NK-92 (cell line): ENCODE results near the gene MVB12B.

Experiments
- DNase-seq: peaks from one replicate; lab custom pipeline; 2025; ENCODE audit not compliant: unreplicated experiment; lab: John Stamatoyannopoulos, UW

The MVB12B gene

DNA sequence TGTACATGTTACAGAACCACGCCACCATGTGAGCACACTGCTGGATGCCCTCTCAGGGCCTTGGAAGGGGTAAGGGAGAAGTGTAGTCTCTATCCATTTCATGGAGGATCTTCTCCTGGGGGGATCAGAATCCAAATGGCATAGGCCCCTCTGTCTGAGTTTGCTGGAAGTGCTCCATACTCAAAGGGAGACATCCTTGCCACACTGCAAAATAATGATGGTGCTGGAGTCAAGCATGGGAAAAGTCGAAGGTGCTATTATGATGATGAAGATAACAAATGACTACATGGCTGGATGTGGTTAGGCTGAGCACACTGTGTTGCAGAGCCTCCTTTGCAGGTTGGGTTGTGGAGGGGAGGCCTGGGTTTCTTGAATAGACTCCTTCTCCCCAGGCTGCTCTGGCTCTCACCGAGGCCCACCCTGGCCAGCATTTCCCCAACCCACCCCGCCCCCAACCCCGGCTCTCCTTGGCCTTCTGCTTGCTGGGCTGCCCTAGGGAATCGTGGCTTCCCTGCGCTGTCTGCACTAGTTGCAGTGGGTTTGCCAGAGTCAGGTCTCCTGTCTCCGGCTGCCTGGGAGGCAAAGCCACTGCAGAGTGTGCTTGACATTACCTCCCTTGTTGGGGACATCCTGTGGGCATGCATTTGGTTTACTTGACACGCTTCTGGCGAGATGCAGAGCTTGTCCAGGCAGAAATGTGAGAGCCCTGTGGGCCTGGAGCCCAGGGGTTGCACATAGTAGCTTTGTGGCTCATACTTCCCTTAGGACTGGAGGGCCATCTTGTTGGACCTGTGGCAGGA lies 3.0 kb downstream of the MVB12B start:
- no peak for DNase-seq

DNA sequence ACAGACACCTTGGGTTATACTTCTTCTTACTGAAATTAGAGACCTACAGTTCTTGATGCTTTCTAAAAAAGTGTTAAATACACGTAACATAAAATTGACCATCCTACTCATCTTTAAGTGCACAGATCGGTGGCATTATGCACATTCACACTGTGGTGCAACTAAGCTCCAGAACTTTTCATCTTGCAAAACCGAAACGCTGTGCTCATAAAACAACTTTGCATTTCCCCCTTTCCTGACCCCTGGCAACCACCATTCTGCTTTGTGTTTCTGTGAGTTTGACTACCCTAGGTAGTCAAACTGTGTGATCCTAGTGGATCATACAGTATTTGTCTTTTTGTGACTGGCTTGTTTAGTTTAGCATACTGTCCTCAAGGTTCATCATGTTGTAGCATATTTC lies 3.9 kb downstream of the MVB12B start:
- no peak for DNase-seq

DNA sequence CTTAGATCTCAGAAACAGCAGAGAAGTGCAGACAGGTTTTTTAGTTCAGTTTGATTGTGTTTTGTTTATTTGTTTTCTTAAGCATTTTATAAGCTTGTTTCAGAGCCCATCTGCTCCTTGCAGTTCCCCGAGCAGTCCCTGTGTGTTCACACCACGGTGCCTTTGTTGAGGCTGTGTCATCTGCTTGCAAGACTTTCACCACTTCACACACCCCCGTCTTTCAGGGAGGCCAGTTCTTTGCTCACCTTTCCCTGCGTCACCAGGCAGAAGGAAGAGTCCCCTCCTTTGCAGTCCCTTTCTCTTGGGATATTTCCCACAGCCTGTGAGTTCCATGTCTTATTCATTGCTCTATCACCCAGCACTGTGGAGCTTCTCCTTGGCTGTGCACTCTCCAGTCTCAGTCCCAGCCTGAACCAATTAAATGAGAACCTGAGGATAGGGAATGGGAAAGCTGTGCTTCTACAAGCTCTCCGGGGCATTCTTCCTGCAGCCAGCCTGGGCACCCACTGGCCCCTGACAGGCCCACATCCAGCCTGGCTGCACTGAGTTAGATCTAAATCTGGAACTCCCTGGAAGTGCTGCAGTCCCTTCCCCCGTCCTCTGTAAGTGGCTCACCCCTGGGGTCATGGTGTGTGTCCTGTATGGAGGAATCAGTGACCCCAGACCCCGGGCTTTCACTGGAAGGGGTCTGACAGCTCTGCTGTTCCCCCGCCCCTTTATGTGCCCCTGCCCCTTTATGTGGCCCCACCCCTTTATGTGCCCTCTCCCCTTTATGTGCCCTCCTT lies 5.5 kb downstream of the MVB12B start:
- no peak for DNase-seq

DNA sequence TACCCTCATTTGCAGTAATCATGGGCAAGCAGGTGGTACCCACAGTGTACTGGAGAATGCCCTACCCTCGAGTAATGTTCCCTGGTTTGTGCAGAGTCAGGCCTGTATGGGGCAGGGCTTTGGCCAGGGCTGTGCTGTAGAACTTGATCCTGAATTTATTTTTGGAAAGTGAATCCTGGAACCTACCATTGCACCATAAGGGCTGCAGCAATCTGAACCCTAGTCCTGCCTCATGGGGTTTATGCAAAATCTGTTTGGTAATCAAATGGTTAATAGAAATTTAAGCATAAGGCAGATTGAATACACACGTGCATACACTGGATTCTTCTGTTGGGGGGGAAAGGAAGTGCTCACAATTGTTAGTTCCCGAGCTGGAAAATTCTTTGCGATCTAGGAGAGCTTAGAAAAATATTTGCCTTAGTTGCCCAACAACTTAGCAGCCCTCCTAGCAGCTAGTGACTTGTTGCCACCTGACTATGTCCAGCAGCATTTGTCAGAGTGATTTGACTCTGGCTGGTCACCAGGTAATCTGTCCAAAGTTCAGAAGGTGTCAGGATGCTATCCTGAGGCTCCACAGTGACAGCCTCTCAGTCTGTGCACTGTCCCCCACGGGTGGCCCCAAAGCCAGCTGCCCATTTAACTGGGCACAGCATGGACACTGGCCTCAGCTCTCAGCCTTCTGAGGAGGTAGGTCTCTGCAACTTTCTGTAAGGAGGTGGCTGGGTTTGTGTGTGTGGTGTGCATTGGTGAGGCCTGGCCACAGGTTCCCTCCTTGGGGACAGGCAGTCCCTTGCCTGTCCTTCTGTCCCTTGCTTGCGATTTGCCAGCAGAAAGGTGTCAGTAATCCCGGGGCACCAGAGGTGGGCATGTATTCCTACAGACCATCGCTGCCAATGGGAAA lies 8.3 kb downstream of the MVB12B start:
- DNase-seq, result no peak

DNA sequence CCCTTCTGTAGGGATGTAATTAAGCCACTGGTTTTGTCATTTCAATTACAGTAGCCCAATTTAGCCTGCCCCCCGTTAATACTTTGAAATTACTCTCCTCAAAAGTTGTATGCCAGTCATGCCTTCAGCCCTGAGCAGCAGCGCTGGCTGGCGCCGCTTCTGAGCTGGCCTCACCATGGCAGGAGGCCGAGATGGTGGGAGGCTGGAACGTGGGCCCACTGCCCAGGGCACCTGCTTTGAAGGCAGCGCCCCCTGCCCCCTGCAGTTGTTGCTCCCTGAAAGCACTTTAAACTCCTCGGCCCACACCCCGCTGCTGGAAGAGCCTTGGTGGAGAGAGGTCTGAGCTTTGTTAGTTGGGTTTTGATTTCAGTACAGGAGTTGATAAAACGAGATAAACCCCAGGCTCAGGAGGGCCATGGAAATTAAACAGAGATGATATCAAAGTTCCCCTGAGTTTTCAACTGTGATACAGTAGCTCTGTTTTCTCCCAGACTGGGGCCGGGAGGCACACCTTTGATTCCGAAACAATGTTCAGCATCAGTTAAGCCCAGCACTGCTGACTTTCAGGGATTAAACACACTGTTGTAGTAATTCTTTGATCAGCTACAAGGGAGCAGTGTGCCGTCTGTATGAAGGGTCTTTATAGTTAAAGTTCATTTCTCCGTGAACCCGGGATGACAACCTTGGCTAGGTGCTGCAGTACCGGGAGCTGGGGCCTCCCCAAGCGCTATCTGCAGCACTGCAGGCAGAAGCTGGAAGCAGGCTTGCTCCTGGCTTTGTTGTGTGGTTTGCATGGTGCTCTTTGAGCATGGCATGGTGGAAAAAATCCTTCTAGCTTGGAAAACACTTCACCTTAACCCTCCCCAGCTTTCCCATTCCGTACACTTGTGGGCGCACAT lies 9.5 kb downstream of the MVB12B start:
- DNase-seq, result no peak

DNA sequence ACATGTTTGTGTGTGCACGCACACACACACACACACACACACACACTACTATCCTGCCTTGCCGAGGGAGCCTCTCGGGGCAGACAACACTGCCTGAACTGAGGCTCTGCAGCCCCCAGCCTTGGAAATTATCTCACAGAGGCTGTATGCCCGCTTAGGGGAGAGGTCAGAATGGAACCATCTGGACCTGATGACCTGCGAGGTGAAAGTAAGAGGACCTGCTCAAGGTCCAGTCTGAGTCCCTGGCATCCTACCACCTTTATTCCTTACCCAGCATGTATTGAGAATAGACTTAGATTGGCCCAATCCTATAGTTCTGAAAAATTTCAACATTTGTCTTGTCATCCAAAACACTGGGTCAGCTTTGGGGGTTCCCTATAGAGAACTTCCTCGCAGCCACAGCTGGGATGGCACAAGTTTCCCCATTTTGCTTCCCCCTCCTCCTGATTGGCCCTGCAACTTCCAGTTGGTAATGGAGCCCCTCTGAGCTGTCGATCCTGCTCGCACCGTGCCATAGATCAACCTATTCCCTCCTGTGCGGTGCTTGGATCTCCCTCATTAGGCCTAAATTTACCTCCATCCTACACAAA lies 10.2 kb downstream of the MVB12B start:
- DNase-seq, result no peak

DNA sequence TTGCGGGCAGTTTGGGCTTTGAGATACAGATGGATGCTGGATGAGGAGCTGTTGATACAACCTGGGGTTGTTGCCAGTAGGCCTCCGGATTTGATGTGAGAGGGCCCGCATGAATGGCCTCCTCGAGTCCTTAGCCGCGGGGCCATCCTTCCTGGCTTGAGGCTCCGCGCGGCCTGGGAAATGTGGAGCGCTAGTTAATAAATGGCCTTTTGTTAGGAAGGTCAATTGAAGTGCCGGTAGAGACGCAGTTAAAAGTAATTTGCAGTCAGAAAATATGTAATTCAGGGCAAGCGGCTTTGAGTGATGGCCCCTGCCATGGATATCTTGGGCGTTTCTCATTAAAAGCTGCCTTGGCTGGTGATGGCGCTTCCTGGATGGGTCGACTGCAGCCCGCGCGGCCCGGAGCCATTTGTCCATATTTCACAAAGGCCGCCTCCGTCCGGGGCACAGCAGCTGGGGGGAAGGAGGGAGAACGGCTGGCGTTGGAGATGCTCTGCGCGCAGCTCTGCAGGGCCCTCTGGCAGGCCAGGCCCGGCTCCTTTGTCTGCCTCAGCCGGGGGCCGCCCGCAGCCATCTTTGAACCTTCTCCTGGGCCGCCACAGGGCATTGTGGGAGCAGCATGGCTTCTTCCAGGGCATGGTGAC lies 11.2 kb downstream of the MVB12B start:
- DNase-seq, result no peak

DNA sequence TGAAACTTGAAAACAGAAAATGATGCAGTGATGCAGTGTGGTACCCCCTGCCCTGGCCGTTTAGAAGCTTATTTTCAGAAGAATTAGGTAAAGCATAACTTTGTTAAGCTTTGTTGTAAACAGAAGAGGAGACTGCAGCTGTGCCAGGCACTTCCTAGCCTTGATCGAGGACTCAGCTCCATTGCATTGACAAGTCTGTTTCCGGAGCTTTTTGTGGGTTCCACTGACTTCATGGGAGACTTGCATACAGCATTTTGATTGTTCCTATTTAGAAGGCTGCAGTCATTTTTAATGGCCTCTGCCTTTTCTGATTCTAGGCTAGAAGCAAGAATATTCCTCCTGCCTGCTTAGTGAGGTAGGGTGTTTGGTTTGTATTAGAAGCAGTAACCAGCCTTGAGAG lies 12.3 kb downstream of the MVB12B start:
- DNase-seq, result no peak

DNA sequence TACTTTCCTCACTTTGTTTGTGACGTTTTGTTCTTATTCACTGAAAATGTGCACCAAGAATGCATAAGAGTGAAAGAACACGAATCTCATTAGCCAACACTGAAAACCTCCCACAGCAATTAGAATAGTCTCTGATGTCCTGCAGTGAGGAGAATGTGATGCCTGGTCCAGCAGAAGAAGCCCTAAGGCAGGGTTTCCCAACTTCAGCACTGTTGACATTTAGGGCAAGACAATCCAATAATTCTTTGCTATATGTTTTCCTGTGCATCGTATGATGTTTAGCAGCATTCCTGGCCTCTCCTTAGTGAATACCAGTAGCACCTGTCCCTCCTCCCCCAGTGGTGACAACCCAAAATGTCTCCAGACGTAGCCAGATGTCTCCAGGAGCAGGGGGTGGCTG lies 14.8 kb downstream of the MVB12B start:
- DNase-seq, result no peak

DNA sequence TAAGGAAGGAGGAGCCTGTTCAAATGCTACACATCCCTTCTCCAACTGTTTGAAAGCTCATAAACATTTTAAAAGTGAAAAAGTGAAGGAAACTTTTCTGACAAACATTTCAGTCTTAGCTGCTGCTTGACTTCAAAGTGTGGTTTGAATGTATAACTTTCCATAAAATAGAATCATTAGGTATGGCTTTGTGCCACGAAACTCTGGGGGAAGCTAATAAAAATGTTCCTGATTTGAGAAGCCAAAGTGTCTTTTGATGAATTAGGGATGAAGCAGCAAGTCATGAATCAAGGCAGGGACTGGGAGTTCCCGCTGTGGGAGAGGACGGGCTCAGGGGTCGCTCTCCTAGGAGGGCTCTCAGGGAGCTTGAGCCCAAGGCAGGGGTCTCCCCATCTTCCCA lies 15.3 kb downstream of the MVB12B start:
- DNase-seq, result no peak

DNA sequence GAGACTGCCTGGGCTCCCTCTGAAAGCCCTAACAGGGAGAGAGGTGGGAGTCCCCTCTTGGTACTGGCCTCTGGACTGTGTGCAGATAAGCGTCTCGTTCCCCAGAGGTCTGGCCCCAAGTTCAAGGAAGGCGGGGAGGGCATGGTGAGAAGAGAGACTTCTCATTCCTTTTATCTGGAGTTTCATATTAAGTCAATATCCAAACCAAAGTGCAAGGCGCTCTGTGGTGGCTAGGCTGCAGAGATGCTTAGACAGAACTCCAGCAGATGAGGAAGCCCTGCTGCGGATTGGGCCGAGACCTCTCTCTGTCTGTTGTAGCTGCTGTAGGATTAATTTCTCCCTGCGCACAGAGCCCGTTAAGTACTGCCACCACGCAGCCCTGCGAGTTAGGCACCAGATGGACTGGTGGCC lies 16.0 kb downstream of the MVB12B start:
- no peak for DNase-seq

DNA sequence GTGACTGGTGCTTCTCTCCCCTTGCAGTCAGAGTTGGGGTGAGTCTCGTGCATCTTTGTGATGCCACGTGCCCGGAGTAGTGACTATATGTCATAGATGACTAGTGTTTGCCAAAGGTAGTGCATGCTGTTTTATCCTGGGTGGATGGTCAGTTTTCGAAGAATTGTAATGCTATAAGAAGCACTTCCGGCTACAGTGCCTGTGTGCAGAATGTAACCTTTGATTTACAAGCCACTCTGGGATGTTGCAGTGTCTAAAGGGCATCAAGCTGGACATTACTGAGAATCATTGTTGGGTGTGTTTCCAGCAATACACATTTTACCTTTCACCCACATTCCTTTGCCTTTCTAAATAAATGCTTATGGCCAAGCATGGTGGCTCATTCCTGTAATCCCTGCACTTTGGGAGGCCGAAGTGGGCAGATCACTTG lies 16.7 kb downstream of the MVB12B start:
- DNase-seq, result no peak

DNA sequence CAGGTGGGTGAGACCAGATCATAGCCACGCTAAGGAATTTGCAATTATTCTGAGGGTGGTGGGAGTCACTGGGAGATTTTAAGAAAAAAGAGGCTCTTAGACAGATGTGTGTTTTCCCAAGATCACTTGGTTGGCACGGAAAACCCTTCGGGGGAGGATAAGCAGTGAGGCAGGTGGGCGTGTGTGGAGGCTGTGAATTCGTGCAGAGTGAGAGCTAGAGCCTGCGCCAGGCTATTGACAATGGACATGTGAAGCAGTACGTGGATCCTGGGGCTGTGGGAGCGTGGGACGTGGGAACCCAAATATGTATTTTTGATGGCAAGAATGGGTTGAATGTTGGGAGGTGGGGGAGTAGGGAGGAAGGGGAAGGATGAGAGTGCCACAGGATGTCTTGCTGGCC lies 19.4 kb downstream of the MVB12B start:
- DNase-seq, result no peak

DNA sequence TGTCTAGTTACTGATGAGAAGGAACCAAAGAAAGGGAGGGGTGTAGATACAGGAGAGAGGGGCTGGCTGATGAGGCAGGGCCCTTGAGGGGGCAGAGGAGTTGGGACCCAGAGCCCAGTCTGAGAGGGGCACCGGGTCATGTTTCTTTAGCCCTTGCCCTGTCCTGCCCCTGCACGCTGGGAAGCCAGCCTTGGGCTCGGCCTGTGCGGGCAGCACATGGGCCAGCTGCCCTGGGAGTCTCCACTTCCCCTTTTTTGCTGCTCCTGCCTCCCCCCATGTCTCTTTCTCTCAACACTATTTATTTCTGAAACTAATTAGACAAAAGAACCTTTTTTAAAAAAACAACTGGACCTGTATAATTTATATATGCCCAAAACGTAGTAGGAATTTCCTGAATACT lies 20.5 kb downstream of the MVB12B start:
- no peak for DNase-seq

DNA sequence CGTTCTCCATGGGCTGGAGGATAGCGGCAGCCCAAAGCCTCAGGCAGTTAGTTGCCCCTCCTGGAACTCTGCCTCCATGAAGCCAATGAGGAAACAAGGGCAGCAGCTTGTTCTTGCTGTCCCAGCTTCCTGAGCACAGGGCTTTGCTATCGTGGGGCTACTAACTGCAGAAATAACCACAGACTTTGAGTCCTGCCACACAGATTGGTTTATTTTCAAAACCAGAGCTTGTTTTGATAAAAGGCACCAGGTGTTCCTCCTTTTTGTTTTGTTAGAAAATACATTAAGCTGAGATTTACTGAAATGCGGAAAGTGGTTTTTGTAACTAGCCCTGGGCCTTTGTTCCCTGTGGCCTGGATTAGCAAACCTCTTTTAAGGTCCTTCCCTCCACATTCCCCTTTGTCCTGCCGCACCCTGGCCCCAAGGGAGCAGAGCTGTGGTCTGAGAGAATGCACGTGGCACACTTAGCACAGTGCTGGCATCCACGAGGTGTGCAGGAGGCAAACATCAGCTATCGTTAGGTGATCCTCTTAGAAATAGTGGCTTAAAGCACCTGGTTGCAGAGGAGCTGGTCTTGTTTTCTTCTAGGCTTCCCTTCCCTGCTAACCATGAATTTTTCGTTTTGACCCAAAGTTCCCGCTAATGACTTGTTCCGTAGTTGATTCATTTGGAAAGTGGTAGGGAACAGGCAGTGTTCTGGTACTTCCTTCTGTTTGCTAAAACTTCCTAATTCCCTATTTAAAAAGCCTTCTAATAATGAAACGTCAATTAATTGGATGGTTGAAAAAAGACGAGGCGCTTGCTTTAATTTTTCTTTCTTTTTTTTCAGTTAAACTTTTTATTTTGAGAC lies 21.5 kb downstream of the MVB12B start:
- no peak for DNase-seq

DNA sequence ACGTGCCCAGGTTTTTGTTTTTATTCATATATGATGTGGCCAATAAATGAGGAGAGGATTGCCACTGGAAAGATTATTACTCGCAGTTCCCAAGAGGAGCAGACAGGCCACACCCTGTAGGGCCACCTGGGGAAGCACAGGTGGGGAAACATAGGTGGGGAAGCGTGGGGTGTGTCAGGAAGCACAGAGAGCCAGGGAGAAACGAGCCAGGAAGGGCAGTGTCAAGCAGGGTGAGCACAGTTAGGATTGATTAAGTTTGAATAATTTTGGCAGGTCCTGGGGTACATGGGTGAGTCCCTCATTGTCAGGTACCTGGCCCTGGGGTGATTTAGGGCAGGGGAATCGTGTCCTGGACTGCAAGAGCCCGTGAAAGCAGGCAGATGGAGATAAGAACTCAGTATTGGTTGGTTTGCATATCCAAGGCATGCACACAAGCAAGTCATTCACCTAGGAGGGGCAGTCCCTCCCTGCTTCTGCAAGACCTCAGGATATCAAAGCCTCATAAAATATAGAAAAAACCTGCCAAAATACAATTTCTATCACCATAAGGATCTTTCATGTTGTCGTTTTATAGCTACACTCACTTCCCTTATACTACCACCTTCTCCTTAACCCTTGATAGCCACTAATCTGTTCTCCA lies 22.4 kb downstream of the MVB12B start:
- no peak for DNase-seq

DNA sequence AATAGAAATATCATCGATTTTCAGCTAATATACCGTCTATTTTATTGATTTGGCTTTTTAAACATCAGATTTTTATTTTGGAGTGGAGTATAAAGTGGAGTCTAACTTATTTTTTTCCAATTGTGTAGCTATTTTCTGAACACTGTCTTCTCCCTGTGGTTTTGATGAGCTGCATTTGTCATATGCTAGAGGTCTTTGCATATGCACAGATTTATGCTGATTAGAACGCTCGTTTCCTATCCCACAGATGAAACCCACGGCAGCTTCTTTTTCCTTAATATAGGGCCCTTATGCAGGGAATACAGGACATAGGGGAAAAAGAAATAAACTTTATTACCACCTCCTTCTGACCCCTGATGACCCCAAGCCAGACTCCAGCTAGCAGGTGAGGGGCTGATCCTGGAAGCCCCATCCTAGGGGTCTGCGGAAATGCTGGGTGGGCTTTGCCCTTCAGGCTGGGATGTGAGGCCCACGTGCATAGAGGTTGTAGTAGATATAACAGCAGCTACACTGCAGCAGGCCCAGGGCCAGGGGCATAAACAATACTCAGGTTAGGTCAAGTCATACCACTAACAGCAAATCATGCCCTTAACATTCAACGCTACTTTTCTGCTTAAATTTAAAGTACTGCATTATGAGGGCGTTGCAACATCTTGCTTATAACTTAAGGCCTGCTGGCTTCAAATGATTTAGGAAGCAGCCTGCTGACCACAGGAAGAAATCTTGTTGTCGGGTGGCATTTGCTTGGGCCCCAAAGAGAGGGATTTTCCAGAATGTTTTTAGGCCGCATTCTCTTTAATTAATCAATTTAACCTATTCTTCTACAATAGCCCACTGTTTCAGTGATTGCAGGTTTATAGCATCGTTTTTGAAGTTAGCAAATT lies 28.5 kb downstream of the MVB12B start:
- no peak for DNase-seq
